GM21786 (cell line): ENCODE results near the gene DTL.
A peak's percentile ranks its signal among the peaks of the same experiment; 100 is the strongest.
"Not testable (repeated sequence)": the region's sequence is repeated elsewhere in the genome, so short reads cannot be mapped to it uniquely, and the experiment has no call there.

Experiments used
- ATAC-seq: cut with Tn5 transposase; IDR thresholded peaks from one replicate; pipeline ENCODE4 v1.9.1; 2021; ENCODE audit not compliant: unreplicated experiment

Gene DTL

GRCh38 chr1:212035123-212035834 is at the start of gene DTL, which contains the start of gene INTS7:
Gene DTL, plus strand, starts transcription at chr1:212035748. Its CDS starts 143 bp downstream, at chr1:212035891.
Gene INTS7, minus strand, starts transcription at chr1:212035557. Its CDS starts 120 bp downstream, at chr1:212035437.
- peak; percentile 68 for ATAC-seq

GRCh38 chr1:211986628-211987254 is 48.8 kb upstream of the DTL start:
- ATAC-seq, result no peak

- ATAC-seq, result no peak
Observed at GRCh38 chr1:211991695-211992094, 43.9 kb upstream of the DTL start.

- ATAC-seq, result not testable (repeated sequence)
Observed at GRCh38 chr1:211997426-211997825, 38.1 kb upstream of the DTL start.

- no peak for ATAC-seq
Observed at GRCh38 chr1:212002536-212002935, 33.0 kb upstream of the DTL start.

GRCh38 chr1:212004895-212005608 is 30.5 kb upstream of the DTL start:
- ATAC-seq, result no peak

- ATAC-seq, result no peak
Observed at GRCh38 chr1:212007178-212007577, 28.4 kb upstream of the DTL start.

- no peak for ATAC-seq
Observed at GRCh38 chr1:212007886-212008285, 27.7 kb upstream of the DTL start.

- no peak for ATAC-seq
Observed at GRCh38 chr1:212009561-212009960, 26.0 kb upstream of the DTL start.

GRCh38 chr1:212010004-212010403 is 25.5 kb upstream of the DTL start:
- ATAC-seq, result no peak

- peak; percentile 87 for ATAC-seq
Observed at GRCh38 chr1:212012034-212012740, 23.4 kb upstream of the DTL start.

GRCh38 chr1:212013672-212014071 is 21.9 kb upstream of the DTL start:
- no peak for ATAC-seq

- no peak for ATAC-seq
Observed at GRCh38 chr1:212020975-212021374, 14.6 kb upstream of the DTL start.

- ATAC-seq, result no peak
Observed at GRCh38 chr1:212021563-212021962, 14.0 kb upstream of the DTL start.

GRCh38 chr1:212022908-212023307 is 12.6 kb upstream of the DTL start:
- not testable (repeated sequence) for ATAC-seq

- ATAC-seq, result no peak
Observed at GRCh38 chr1:212024469-212025149, 10.9 kb upstream of the DTL start.

GRCh38 chr1:212027727-212028126 is 7.8 kb upstream of the DTL start:
- ATAC-seq, result not testable (repeated sequence)

- ATAC-seq, result no peak
Observed at GRCh38 chr1:212030936-212031528, 4.5 kb upstream of the DTL start.

- peak; percentile 3 for ATAC-seq
Observed at GRCh38 chr1:212034516-212035122, 929 bp upstream of the DTL start.
